ENCODE measurements around the gene B3GNT8.

DNA sequence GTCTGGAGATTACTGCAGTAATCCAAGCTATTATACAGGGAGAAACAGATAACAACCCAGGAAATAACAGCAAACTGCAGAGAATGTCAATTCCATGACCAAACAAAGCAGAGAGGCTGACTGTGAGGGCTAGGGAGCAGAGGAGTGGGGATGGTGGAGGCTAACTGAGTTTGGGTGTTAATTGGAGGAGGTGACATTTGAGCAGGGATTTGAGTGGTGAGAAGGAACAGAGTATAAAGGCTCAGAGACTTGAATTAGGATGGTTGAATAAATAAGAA is 9.4 kb upstream of the B3GNT8 start:
- no peak for TF ChIP-seq POLR2A (IDR thresholded peaks at IDR 0.05; ENCODE audit: low read depth, low read length)
- TF ChIP-seq POLR2AphosphoS5 (IDR thresholded peaks at IDR 0.05; ENCODE audit: low read depth, low read length), result no peak
- TF ChIP-seq TAF1 (IDR thresholded peaks at IDR 0.05; ENCODE audit: borderline replicate concordance, low read depth, low read length), result no peak

All from GM12892 (cell line).